Forelimb muscle (tissue), 1 donor: ENCODE results near the gene PRRC2C. TPM values are rescaled to one million over a fixed set of nuclear protein-coding genes. Genes with fewer than 3 reads are reported as not detected.

ENCODE experiments used
- DNase-seq: peaks from one replicate; pipeline ENCODE4 v3.0.0-alpha.2; 2013; ENCODE audit warnings: low read depth
- polyA plus RNA-seq: library from polyadenylated mRNA; unstranded; fragments of 120-200 nt; gene quantifications from one replicate; pipeline ENCODE4 v1.2.1, GENCODE V29; 2013; ENCODE audit not compliant: insufficient read length

The PRRC2C gene
- polyA plus RNA-seq, 1 donor, result 56.7 TPM

GRCh38 chr1:171635661-171636060 is 150.3 kb downstream of the PRRC2C start:
- DNase-seq, result no peak

DNA sequence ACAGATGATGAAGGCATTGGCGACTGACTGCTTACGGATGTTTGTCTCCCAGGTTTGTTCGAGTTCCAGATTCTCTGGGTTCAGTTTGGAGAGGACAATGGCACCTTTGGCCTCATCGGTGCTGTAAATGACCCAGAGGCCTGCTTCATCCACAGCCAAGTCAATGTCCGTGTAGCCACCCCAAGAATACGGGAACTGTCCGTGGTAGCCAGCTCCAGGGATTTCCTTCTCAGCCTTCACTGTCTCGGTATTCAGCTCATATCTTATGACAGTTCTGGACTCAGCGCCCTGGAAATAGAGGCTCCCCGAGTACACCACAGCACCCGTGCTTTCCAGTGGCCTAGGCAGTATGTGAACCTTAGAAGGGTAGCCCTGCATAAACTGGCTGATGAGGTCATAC is 150.8 kb downstream of the PRRC2C start:
- DNase-seq, result no peak

GRCh38 chr1:171637928-171638576 is 152.7 kb downstream of the PRRC2C start:
- no peak for DNase-seq

GRCh38 chr1:171640225-171640624 is 154.9 kb downstream of the PRRC2C start:
- no peak for DNase-seq

GRCh38 chr1:171641076-171641864 is 155.9 kb downstream of the PRRC2C start:
- DNase-seq, result no peak

DNA sequence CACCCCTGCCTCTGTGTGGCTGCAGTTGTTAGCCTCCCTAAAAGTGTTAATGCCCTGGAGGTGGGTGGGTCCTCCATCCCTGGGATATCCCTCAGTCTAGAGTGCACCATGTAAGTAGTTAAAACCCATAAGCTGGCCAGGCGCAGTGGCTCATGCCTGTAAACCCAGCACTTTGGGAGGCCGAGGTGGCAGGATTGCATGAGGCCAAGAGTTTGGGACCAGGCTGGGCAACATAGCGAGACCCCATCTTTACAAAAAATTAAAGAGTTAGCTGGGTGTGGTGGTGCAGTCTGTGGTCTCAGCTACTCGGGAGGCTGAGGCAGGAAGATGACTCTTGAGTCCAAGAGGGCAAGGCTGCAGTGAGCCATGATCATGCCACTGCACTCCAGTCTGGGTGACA is 156.9 kb downstream of the PRRC2C start:
- DNase-seq, result no peak

Other genes starting within 250 kb of the PRRC2C start
- gene FMO1, start 237.0 kb upstream of the PRRC2C start, polyA plus RNA-seq, result 3.8 TPM
- 4.0 TPM for gene FMO4, start 171.3 kb upstream of the PRRC2C start, polyA plus RNA-seq
- not detected for gene MYOCOS, start 136.7 kb downstream of the PRRC2C start, polyA plus RNA-seq
- 4.5 TPM for gene MYOC, start 167.2 kb downstream of the PRRC2C start, polyA plus RNA-seq